ENCODE measurements around the gene ATP2A1.
"Not testable (repeated sequence)": the region's sequence is repeated elsewhere in the genome, so short reads cannot be mapped to it uniquely, and the experiment has no call there.

Gene ATP2A1

DNA sequence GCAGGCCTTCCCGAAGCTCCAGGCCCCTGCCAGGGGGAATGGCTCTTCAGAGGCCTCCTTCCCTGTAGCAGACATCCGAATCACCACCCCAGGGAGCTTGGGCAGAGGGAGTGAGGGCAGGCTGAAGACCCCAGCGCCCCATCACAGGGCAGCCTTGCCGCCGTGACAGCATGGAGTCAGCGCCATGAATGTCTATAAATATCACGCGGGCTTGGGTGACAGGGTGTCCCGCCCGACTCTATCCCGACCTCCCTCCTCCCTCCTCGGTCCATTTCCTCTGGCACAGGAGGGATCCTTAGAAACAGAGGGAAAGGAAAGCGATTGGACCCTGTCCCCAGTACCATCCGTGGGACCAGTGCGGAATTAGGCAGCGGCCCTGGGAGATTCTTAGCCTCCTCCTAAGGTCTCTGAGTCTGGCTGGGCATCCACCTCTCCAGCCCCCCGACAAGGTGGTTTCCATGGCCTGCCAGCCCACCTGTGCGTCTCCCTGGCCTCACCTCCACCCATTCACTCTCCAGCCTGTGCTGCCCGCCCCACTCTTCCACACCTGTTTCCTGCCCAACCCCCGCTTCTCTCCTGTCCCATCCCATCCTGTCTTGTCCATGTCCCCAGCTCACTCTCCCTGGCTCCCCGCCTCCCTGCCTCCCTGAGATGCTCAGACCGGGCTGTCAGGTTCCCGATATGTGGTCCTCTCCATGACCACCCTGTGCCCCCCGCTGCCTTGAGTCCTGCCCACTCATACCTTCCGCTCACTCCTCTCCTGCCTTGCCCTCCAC, 5.1 kb downstream of the ATP2A1 start:
- DNase-seq, result no peak

DNA sequence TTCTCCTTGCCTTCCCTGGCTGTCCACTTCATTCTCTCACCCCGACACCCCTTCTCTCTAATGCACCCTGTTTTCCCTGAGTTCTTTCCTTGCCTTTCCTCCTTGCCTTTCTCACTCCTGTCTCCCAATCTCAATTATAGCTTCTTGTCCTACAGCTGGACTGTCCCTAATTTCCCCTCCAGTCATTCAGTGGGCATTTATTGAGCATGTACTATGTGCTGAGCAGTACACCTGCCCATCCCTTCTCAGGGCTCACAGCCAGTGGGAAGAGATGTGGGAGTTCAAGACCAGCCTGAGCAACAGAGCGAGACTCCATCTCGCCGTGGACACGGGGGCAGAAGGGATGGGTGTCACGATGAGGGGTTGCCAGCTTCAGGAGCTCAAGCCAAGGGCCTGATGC, 5.8 kb downstream of the ATP2A1 start:
- no peak for DNase-seq

DNA sequence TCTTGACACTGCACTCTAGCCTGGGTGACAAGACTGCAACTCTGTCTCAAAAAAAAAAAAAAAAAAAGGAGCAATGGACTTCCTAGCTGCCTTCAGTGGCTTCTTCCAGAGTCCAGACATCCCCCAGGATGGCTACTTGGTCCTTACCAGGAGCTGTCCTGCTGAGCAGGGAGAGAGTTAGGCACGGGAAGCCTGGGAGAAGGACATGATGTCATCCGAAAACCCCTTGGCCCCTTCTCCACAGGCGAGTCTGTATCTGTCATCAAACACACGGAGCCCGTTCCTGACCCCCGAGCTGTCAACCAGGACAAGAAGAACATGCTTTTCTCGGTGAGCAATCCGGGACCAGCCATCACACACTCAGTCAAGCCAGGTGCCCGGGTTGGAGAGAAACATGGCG, 8.7 kb downstream of the ATP2A1 start:
- no peak for DNase-seq

DNA sequence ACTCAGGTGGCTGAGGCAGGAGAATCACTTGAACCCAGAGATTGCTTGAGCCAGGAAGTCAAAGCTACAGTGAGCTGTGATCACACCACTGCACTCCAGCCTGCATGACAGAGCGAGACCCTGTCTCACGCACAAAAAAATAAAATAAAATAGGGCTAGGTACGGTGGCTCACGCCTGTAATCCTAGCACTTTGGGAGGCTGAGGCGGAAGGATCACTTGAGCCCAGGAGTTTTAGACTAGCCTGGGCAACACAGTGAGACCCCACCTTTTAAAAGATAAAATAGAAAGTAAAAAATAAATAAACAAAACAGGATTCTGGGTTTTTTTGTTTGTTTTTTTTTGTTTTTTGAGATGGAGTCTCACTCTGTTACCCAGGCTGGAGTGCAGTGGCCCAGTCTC, 12.1 kb downstream of the ATP2A1 start:
- not testable (repeated sequence) for DNase-seq

DNA sequence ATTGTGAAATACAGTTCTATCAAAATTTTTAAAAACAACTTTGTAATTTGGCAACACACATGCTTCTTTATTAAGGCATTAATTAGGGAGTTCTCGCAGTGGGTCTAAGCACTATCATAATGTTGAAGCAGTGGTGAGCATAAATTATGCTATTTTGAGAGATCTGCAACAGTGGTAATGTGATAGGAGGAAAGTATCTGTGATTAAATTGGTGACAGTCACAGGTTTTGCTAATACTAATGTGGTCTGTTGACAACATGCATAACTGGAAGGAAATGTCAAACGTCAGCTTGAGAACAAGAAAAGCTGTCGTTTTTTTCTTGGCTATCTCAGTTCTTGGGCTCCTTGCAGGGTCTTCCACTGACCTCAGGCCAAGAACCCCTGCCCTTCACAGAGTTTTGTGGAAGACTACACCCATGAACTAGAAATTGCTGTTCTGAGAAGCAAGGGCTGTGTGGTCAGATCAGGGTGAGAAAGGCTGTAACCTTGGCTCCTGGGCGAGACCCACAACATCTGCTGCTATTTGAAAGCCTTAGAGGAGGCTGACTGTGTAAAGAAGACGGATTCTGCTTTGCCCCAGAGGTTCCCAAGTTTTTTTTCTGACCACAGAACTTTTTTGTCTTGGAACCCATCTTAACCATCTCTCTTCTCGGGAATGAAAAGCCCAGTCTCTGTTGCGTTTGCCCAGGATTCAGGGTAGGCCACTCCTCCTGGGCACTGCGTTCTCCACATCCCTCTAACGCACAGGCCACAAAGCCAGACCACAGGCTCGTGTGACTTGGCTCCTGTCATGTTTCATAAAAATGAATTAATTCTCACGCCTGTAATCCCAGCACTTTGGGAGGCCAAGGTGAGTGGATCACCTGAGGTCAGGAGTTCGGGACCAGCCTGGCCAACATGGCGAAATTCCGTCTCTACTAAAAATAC, 13.9 kb downstream of the ATP2A1 start:
- no peak for DNase-seq

DNA sequence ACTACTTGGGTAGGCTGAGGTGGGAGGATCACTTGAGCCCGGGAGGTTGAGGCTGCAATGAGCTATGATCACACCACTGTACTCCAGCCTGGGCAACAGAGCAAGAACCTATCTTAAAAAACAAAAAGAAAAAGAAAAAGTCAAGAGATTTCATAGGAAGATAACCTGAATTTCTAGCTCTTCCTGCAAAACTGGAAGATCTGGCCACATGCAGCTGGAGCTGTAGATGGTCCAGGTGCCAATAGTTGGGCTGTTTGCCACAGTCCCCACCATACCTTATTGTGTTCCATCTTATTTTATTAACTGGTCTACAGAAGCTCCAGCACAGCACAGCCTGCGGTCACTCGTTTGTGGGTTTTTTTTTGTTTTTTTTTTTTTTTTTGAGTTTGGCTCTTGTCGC, 15.0 kb downstream of the ATP2A1 start:
- no peak for DNase-seq

DNA sequence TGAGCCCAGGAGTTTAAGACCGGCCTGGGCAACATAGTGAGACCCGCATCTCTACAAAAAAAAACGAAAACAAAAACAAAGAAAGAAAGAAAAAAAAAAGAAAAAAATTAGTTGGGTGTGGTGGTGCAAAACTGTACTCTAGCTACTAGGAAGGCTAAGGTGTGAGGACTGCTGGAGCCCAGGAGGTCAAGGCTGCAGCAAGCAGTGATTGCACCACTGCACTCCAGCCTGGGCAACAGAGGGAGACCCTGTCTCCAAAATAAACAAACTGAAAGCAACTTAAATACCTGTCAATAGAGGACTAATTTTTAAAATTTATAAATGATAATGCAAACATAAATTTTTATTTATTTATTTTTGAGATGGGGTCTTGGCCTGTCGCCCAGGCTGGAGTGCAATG, 17.3 kb downstream of the ATP2A1 start:
- DNase-seq, result no peak

DNA sequence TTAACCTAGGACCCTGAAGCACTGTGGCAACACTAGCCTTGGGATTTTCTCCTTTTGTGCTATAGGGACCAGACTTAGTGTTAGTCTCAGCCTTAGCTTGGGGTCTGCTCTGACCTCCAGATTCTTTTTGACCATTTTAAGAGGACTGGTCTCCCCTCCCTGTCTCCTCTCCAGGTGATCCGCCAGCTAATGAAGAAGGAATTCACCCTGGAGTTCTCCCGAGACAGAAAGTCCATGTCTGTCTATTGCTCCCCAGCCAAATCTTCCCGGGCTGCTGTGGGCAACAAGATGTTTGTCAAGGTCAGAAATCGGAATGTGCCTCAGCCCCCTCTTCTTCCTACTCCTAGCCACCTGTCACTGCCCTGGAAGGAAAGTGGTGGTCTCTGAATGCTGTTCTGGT, 19.5 kb downstream of the ATP2A1 start:
- DNase-seq, result no peak

DNA sequence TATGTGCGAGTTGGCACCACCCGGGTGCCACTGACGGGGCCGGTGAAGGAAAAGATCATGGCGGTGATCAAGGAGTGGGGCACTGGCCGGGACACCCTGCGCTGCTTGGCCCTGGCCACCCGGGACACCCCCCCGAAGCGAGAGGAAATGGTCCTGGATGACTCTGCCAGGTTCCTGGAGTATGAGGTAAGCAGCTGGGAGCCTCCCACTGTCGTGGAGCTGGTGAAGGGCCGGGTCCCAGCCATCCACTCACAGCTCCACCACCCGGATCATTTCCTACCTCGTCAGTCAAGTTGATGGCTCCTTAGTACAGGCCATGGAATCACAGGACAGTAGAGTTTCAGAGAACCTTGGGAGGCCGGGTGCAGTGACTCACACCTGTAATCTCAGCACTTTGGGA, 20.0 kb downstream of the ATP2A1 start:
- DNase-seq, result no peak

DNA sequence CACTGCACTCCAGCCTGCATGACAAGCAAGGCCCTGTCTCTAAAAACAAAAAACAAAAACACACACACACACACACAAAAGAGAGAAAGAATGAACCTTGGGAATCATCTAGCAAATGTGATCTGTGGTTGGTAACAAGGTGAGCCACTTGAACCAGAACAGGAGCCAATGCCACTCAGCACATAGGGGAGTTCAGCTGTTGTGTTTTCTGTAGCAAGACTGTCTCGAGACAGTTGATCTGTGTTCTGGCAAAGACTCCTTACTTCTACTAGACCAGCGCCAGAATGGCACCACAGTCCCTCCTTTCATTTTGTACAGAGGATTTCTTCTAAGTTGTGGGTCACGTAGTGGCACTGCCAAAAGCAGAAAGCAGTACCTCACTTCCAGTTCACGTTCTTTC, 20.7 kb downstream of the ATP2A1 start:
- no peak for DNase-seq

DNA sequence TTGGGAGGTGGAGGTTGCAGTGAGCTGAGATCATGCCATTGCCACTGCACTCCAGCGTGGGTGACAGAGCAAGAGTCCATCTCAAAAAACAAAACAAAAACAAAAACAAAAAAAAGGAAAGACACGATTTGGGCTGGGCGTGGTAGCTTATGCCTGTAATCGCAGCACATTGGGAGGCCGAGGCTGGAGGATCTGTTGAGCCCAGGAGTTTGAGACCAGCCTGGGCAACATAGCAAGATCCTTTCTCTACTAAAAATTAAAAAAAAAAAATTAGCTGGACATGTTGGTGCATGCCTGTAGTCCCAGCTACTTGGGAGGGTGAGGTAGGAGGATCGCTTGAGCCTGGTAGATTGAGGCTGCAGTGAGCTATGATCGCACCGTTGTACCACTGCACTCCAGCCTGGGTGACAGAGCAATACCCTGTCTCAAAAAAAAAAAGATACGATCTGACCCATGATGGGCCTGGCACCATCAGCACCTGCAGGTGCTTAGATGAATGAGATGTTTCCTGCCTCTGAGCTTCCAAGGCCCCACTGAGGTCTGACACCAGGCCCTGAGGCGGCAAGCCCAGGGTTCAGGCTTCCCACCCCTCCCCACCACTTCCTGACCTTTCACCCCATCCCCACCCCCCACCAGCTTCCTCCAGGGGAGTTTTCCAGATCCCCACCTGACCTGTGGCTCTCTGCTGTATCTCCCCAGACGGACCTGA, 21.7 kb downstream of the ATP2A1 start:
- no peak for DNase-seq

DNA sequence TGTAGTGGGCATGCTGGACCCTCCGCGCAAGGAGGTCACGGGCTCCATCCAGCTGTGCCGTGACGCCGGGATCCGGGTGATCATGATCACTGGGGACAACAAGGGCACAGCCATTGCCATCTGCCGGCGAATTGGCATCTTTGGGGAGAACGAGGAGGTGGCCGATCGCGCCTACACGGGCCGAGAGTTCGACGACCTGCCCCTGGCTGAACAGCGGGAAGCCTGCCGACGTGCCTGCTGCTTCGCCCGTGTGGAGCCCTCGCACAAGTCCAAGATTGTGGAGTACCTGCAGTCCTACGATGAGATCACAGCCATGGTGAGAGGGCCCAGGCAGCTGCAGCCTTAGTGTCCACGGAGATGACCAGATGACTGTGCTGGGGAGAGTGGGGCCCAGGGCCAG, 22.3 kb downstream of the ATP2A1 start:
- no peak for DNase-seq

DNA sequence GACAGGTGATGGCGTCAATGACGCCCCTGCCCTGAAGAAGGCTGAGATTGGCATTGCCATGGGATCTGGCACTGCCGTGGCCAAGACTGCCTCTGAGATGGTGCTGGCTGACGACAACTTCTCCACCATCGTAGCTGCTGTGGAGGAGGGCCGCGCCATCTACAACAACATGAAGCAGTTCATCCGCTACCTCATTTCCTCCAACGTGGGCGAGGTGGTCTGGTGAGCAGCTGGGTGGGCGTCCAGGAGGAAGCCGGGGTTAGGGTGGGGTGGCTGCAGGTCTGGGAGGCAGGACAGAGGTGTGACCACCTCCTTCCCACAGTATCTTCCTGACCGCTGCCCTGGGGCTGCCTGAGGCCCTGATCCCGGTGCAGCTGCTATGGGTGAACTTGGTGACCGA, 23.6 kb downstream of the ATP2A1 start:
- no peak for DNase-seq

DNA sequence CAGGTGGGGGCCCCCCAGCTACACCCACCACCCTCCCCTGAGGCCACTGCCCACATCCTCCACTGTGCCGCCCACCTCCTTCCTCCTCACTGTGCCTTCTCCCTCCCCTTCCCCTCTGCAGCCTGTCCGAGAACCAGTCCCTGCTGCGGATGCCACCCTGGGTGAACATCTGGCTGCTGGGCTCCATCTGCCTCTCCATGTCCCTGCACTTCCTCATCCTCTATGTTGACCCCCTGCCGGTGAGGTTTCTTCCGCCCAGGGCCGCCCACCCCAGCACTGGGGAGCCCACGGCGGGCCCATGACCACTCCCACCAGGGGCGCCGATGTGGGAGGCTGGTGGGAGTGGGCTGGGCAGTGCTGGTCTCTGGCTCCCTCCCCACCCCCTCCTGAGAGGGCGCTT, 24.6 kb downstream of the ATP2A1 start:
- DNase-seq, result no peak

DNA sequence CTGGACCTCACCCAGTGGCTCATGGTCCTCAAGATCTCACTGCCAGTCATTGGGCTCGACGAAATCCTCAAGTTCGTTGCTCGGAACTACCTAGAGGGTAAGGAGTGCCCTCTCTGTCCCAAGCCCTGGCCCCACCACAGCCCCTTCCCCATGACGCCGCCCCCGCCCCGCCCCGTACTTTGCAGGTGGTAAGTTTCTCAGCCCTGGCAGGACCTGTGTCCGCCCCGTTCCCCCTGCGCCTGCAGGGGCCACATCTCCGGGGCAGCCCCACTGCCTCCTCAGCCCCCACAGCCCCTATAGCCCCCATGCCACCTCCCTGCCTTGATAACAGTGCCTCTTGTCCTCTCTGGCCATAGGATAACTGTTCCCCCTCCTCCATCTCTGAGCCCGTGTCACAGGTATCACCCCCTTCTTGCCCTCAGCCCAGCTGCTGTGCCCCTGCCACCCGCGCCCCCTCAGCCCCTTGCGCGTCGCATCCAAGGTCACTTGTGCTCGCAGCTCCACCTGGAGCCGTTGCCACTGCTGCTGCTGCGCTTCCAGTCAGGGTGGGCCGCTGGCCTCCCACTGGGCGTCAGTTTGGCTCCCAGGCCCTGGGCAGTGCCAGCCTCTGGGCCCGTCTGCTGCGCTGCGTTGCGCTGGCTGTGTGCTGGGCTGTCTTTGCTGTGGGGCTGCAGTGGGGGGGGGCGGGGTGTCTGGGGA, 25.2 kb downstream of the ATP2A1 start:
- DNase-seq, result no peak

DNA sequence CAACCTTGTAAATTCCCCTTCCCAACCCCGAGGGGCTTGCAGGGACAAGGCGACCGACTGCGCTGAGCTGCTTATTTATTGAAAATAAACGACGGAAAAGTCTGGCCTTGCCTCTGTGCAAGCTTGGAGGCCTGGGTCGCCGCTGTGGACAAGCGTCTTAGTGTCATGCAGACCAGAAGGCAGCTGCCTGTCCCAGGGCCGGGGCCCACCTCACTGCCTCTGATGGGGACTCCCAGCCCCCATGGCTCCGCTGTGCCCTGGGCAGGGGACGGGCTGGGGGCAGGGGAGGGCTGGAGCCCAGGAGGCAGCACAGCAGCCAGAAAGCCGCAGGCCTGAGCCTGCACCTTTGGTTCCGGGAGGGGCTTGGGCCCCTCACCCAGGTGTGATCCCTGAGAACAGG, 26.1 kb downstream of the ATP2A1 start:
- DNase-seq, result no peak

DNA sequence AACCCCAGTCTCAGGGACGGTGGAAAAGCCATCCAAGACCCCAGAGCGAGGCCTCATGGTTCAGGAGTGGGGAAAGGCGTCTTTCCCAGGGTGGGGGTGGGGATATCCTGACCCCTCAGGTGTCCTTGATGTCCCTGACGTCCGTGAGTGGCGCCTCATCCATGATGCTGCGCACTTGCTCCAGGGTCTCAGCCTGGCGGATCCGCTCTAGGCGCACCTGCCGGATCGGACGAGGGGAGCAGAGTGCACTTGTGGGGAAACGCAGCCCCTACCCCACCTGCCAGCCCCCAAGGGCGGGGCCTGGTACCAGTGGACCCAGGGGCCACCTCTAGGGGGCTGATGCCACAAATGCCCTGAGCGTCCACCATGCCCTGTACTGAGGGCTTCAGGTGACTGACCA, 26.5 kb downstream of the ATP2A1 start:
- no peak for DNase-seq

DNA sequence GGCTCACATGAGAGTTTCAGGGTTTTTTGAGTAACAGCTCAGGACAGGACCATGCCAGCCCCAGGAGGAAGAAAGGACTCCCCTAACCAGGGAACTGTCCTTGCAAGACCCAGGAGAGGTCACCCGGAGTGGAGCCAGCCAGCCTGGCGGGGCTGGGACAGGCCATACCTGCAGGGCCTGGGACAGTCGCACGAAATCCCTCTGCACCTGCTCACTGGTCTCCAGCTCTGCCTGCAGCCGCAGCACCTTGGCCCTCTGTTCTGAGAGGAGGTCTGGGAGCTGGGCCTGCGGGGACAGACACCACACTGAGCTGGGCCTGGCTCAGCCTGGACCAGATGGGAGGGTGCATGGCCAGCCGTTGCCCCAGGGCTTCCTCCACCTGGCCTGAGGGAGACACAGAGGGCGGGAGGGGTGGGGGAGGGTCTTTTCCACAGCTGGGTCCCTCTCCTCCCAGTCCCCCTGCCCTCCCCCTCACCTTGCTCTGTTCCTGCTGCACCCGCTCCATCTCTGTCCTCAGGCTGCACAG, 27.0 kb downstream of the ATP2A1 start:
- DNase-seq, result no peak

DNA sequence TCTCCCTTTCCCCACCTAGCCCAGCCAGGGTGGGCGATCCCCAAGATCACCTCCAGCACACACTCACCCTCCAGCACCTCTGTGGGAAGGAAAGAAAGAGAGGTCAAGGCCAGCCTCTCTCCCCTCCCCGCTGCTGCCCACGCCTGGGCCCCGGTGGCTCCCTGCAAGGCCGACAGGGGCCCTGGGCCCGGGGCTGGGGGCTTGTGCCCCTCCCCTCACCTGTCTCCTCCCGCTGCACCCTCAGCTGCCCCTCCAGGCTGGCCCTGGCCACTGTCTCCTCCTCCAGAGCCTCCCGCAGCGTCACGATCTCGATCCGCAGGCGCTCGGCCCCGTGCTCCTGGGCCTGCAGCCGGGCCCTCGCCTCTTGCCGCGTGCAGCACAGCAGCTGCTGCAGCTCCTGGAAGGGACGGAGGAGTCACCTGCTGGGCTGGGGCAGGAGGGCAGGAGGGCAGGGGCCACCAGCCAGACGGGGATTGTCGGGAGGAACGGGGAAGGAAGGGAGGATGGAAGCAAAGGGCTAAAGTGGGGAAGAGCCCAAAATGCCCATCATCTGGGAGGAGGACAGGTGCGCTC, 27.6 kb downstream of the ATP2A1 start:
- no peak for DNase-seq

DNA sequence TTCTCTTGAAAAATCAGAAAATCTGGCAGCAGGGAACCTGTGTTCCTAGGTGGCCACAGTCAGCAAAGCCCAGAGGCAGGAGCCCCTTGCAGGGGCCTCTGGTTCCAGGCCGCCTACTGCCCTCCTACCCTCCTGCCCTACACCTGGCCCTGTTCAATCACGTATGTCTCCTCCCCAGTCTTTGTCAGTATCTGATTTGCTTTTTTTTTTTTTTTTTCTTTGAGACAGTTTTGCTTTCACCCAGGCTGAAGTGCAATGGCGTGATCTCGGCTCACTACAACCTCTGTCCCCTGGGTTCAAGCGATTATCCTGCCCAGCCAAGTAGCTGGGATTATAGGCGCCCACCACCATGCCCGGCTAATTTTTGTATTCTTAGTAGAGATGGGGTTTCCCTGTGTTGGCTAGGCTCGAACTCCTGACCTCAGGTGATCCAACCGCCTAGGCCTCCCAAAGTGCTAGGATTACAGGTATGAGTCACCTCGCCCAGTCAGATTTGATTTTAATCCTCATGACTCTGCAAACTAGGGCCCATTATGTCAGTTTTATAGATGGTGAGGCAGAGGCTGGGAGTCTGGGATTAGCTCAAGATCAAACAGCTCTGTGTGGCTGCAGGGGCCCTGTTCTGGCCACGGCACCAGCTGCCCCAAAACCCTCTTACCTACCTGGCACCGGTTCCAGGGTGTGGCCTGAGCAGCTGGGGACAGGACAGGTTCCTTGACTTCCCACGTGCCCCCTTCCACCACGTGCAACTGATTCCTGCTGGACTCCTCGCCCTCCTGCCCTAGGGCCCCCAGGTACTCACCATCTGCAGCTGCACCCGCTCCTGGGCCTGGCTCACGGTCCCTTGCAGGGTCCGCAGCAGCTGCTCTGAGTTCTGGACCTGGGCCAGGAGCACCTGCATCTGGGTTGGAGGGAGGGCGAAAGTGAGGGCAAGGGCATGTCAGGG, 32.1 kb downstream of the ATP2A1 start:
- no peak for DNase-seq

DNA sequence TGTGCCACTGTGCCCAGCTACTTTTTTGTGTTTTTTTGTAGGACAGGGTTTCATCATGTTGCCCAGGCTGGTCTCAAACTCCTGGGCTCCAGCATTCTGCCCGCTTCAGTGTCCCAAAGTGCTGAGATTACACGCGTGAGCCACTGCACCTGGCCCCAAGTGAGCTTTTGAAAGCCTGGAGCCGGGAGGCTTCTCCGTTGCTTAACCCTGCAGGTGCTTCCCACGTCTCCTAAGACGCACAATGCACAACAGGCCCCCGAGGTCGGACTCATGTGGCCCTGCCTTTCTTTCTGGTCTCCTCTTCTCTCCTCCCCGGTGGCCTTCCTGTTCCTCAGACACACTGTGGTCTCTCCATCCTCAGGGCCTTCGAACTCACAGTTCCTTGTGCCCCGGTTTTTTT, 34.3 kb downstream of the ATP2A1 start:
- DNase-seq, result no peak

Measured in stimulated activated naive CD4-positive, alpha-beta T cell (primary cell).